ENCODE results near the gene SETD3.

Gene SETD3

GRCh38 chr14:99441918-99442317 is 38.7 kb downstream of the SETD3 start:
- Histone ChIP-seq H3K9me3 (ENCODE audit: insufficient read depth, low read length) (no peaks in the 10 kb centered on the region), H3K4me3 (ENCODE audit: low read length) (no peak overlapping the region), H3K4me1 (ENCODE audit: low read length) (no peaks in the 10 kb centered on the region), H3K79me2 (ENCODE audit: low read length) (no peaks in the 10 kb centered on the region), H3K9ac (ENCODE audit: low read length) (no peak overlapping the region), H4K20me1 (ENCODE audit: insufficient read depth, low read length) (no peaks in the 10 kb centered on the region), H2AFZ (ENCODE audit: low read depth, low read length) (no peak overlapping the region), H3K36me3 (replicated peaks; ENCODE audit: low read depth, low read length) (peaks cover 4% of the 10 kb centered on the region), H3K27me3 (ENCODE audit: low read depth, low read length) (no peaks in the 10 kb centered on the region), H3K27ac (ENCODE audit: low read length) (no peak overlapping the region), H3K4me2 (ENCODE audit: low read length) (no peak overlapping the region)
- TF ChIP-seq EZH2phosphoT487 (IDR thresholded peaks at IDR 0.05; ENCODE audit: low read depth) (no peak), CTCF (IDR thresholded peaks at IDR 0.05; ENCODE audit: low read depth, low read length) (no peak)

GRCh38 chr14:99441157-99441870 is 39.3 kb downstream of the SETD3 start:
- H3K4me2 ChIP-seq (ENCODE audit: low read length), result no peak overlapping the region

GRCh38 chr14:99440278-99440677 is 40.4 kb downstream of the SETD3 start:
- no peak overlapping the region for H3K4me3 ChIP-seq (ENCODE audit: low read length)
- H3K27me3 ChIP-seq (ENCODE audit: low read depth, low read length), result no peaks in the 10 kb centered on the region

More at GRCh38 chr14:99441157-99441870, 39.3 kb downstream of the SETD3 start:
- Histone ChIP-seq H3K36me3 (replicated peaks; ENCODE audit: low read depth, low read length) (peaks cover 4% of the 10 kb centered on the region), H3K9ac (ENCODE audit: low read length) (no peak overlapping the region), H3K4me1 (ENCODE audit: low read length) (no peaks in the 10 kb centered on the region), H3K9me3 (ENCODE audit: insufficient read depth, low read length) (no peaks in the 10 kb centered on the region), H3K79me2 (ENCODE audit: low read length) (no peaks in the 10 kb centered on the region), H2AFZ (ENCODE audit: low read depth, low read length) (no peak overlapping the region), H4K20me1 (ENCODE audit: insufficient read depth, low read length) (no peaks in the 10 kb centered on the region), H3K27ac (ENCODE audit: low read length) (no peak overlapping the region), H3K4me3 (ENCODE audit: low read length) (no peak overlapping the region), H3K27me3 (ENCODE audit: low read depth, low read length) (no peaks in the 10 kb centered on the region)
- TF ChIP-seq EZH2phosphoT487 (IDR thresholded peaks at IDR 0.05; ENCODE audit: low read depth), result no peak
- TF ChIP-seq CTCF (IDR thresholded peaks at IDR 0.05; ENCODE audit: low read depth, low read length), result no peak

GRCh38 chr14:99437706-99438105 is 43.0 kb downstream of the SETD3 start:
- H3K9ac ChIP-seq (ENCODE audit: low read length), result no peak overlapping the region
- no peaks in the 10 kb centered on the region for H3K79me2 ChIP-seq (ENCODE audit: low read length)
- peaks cover 5% of the 10 kb centered on the region for H3K36me3 ChIP-seq (replicated peaks; ENCODE audit: low read depth, low read length)
- H3K27me3 ChIP-seq (ENCODE audit: low read depth, low read length), result no peaks in the 10 kb centered on the region
- no peak overlapping the region for H3K27ac ChIP-seq (ENCODE audit: low read length)
- H3K4me2 ChIP-seq (ENCODE audit: low read length), result no peak overlapping the region
- TF ChIP-seq EZH2phosphoT487 (IDR thresholded peaks at IDR 0.05; ENCODE audit: low read depth), result no peak
- no peak for TF ChIP-seq CTCF (IDR thresholded peaks at IDR 0.05; ENCODE audit: low read depth, low read length)
- H4K20me1 ChIP-seq (ENCODE audit: insufficient read depth, low read length), result no peaks in the 10 kb centered on the region
- H3K9me3 ChIP-seq (ENCODE audit: insufficient read depth, low read length), result no peaks in the 10 kb centered on the region
- no peaks in the 10 kb centered on the region for H3K4me1 ChIP-seq (ENCODE audit: low read length)
- H2AFZ ChIP-seq (ENCODE audit: low read depth, low read length), result no peak overlapping the region
- no peak overlapping the region for H3K4me3 ChIP-seq (ENCODE audit: low read length)

More at GRCh38 chr14:99440278-99440677, 40.4 kb downstream of the SETD3 start:
- H3K4me1 ChIP-seq (ENCODE audit: low read length), result no peaks in the 10 kb centered on the region
- H3K9me3 ChIP-seq (ENCODE audit: insufficient read depth, low read length), result no peaks in the 10 kb centered on the region
- no peak overlapping the region for H3K9ac ChIP-seq (ENCODE audit: low read length)
- TF ChIP-seq CTCF (IDR thresholded peaks at IDR 0.05; ENCODE audit: low read depth, low read length) (no peak), EZH2phosphoT487 (IDR thresholded peaks at IDR 0.05; ENCODE audit: low read depth) (no peak)
- H4K20me1 ChIP-seq (ENCODE audit: insufficient read depth, low read length), result no peaks in the 10 kb centered on the region
- H3K36me3 ChIP-seq (replicated peaks; ENCODE audit: low read depth, low read length), result peaks cover 7% of the 10 kb centered on the region
- H2AFZ ChIP-seq (ENCODE audit: low read depth, low read length), result no peak overlapping the region
- H3K27ac ChIP-seq (ENCODE audit: low read length), result no peak overlapping the region
- H3K79me2 ChIP-seq (ENCODE audit: low read length), result no peaks in the 10 kb centered on the region
- no peak overlapping the region for H3K4me2 ChIP-seq (ENCODE audit: low read length)

Data from OCI-LY3 (cell line).